LNCAP (cell line): ENCODE measurements around the gene SYDE2.

Experiments used
- TF ChIP-seq, protein P1 (sequence below): fragments of 450-650 bp; IDR thresholded peaks from 2 replicates; pipeline ENCODE4 v1.5.1; 2017; ENCODE audit warnings: mild to moderate bottlenecking

The SYDE2 gene, protein sequence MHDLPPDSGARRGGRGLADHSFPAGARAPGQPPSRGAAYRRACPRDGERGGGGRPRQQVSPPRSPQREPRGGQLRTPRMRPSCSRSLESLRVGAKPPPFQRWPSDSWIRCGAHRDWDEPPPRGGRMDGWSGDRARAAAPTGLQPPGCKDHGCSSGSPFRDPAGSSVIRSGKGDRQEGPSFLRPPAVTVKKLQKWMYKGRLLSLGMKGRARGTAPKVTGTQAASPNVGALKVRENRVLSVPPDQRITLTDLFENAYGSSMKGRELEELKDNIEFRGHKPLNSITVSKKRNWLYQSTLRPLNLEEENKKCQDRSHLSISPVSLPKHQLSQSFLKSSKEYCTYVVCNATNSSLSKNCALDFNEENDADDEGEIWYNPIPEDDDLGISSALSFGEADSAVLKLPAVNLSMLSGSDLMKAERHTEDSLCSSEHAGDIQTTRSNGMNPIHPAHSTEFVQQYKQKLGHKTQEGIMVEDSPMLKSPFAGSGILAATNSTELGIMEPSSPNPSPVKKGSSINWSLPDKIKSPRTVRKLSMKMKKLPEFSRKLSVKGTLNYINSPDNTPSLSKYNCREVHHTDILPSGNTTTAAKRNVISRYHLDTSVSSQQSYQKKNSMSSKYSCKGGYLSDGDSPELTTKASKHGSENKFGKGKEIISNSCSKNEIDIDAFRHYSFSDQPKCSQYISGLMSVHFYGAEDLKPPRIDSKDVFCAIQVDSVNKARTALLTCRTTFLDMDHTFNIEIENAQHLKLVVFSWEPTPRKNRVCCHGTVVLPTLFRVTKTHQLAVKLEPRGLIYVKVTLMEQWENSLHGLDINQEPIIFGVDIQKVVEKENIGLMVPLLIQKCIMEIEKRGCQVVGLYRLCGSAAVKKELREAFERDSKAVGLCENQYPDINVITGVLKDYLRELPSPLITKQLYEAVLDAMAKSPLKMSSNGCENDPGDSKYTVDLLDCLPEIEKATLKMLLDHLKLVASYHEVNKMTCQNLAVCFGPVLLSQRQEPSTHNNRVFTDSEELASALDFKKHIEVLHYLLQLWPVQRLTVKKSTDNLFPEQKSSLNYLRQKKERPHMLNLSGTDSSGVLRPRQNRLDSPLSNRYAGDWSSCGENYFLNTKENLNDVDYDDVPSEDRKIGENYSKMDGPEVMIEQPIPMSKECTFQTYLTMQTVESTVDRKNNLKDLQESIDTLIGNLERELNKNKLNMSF

DNA sequence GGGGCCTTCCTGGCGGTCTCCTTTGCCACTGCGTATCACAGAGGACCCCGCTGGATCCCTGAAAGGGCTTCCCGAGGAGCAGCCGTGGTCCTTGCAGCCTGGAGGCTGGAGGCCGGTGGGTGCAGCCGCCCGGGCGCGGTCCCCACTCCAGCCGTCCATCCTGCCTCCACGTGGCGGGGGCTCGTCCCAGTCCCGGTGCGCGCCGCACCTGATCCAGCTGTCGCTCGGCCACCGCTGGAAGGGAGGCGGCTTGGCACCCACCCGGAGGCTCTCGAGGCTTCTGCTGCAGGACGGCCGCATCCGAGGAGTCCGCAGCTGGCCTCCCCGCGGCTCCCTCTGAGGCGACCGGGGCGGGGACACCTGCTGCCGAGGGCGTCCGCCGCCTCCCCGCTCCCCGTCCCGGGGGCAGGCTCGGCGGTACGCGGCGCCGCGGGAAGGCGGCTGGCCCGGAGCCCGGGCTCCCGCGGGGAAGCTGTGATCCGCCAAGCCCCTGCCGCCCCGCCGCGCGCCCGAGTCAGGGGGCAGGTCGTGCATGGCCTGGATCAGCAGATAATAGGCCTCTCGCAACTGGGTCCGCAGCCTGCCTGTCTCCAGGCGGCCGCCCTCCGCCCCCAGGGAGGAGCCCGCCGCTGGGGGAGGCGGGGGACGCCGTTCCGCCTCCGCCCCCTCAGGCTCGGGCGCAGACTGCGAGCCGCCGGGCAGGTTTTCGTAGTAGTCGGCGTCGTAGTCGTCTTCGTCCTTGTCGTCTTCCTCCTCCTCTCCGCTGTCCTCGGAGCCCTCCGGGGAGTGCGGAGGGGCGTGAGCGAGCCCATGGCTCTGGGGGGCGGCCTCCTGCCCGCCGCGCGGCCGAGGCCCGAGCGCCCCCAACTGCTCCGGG is at the start of gene SYDE2:
TSS of gene SYDE2 (minus strand) at position 554 of the 877 bp plus-strand sequence. CDS start at position 534, 20 bp downstream.
- TF ChIP-seq, protein P1, sequence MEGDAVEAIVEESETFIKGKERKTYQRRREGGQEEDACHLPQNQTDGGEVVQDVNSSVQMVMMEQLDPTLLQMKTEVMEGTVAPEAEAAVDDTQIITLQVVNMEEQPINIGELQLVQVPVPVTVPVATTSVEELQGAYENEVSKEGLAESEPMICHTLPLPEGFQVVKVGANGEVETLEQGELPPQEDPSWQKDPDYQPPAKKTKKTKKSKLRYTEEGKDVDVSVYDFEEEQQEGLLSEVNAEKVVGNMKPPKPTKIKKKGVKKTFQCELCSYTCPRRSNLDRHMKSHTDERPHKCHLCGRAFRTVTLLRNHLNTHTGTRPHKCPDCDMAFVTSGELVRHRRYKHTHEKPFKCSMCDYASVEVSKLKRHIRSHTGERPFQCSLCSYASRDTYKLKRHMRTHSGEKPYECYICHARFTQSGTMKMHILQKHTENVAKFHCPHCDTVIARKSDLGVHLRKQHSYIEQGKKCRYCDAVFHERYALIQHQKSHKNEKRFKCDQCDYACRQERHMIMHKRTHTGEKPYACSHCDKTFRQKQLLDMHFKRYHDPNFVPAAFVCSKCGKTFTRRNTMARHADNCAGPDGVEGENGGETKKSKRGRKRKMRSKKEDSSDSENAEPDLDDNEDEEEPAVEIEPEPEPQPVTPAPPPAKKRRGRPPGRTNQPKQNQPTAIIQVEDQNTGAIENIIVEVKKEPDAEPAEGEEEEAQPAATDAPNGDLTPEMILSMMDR, result no peak

DNA sequence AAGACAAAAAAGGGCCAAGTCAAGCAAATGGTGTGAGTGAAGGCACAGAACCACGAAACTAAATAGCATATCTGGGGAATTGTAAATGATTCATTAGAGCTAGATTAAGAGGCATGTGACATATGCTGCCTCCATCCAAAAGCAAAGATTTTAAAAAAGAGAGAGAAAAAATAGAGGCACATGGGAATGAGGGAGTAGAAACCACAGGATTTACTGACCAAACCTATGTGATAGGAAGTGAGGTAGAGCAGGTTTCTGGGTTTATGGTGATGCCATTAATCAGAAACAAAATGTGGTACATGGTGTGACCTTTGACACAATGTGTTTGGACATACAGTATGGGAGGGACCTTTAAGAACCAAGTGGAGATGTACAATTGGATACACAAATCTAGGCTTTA is 45.1 kb upstream of the SYDE2 start:
- TF ChIP-seq, protein P1, result no peak

DNA sequence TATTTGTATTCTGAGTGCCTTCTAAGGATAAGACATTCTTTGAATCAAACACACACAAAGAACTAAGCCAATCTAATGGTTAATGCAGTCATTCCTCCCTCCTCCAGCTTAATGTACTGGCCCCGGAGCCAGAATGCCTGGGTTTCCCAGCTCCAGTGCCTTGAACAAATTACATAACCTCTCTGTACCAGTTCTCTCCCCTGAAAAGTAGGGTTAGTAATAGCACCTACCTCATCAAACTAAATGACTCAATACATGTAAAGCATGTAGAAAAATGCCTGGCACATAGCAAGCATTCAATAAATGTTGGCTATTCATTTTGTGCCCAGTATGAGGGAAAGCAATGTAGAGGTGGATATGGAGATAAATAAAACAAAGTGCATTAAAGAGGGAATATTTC is 44.6 kb upstream of the SYDE2 start:
- TF ChIP-seq, protein P1, result no peak

DNA sequence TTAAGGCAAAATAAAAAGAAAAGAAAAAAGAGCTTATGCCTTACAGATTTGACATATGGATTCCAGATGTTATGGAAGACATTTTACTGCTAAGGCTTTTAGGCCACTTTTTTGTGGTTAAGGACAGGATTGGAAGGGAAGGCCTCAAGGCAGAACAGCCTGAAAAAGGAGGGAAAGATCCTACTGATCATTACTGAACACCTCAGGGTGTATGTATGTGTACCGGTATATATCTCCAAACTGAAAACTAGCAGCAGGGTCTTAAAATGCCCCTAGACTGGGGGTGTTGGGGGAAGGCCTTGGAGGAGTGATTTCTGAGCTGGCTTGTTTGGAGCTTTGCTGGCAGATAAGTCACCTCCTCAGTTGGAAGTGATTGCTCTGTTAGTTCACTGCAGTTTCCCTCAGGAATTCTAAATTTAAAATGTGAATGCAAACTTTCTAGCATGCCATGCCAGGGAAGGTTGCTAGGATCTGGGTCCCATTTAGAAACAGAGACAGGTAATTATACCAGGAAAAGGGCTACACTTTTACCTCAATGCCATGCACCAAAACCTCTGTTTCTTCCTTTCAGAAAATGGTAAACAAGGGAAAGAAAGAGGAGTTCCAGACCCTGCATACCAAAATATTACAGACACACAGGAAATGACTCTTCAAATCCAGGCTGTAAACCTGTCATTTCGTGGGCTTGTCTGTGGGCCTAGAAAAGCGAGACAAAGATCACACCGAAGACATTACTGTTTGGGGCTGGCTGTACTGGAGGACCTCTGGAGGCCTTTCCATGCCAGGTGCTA is 43.6 kb upstream of the SYDE2 start:
- TF ChIP-seq, protein P1, result no peak

DNA sequence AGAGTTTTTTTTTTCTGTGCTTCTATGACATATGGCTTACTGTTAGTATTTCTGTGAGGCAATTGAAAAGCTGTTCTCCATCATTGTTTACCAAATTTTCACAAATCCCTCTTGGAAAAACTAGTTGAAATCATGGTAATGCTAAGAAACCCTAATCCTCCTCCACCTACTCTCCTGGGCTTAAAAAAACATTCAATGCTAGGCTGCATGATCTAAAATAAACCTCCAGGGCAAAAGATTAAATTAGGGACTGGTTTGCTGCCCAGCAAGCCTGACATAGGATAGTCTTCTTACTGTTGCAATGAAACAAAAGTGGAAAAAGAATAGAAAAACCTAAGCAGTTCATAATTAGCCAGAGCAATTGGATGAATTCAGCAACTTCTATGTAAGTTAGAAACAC is 42.6 kb upstream of the SYDE2 start:
- TF ChIP-seq, protein P1, result no peak

DNA sequence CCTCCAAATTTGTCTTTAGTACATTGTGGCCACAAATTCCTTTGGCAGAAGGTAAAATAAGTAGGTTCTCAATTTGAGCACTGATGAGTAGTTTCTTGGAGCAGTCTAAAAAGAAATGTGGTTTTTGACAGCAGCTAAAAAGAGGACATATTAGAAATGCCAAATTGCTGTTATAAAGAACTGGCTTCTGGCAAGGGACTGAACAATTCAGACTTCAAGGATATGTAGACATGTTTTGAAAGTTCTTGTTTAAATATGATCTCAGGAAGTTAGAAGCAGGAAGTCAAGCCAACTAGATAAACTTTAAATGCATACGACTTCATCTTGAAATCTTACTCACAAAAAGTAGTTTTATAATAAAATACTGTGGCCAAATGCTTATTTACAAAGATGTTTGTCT is 39.8 kb upstream of the SYDE2 start:
- TF ChIP-seq, protein P1, result no peak
